Measurements from ENCODE around the gene ZNF415. TPM values are rescaled to one million over a fixed set of nuclear protein-coding genes. Genes with fewer than 3 reads are reported as not detected.
"Not testable (repeated sequence)": the region's sequence is repeated elsewhere in the genome, so short reads cannot be mapped to it uniquely, and the experiment has no call there.

The ZNF415 gene
- total RNA-seq, 4 donors from 2014 or later = 9.1 to 18.1 (median 13.4) TPM

DNA sequence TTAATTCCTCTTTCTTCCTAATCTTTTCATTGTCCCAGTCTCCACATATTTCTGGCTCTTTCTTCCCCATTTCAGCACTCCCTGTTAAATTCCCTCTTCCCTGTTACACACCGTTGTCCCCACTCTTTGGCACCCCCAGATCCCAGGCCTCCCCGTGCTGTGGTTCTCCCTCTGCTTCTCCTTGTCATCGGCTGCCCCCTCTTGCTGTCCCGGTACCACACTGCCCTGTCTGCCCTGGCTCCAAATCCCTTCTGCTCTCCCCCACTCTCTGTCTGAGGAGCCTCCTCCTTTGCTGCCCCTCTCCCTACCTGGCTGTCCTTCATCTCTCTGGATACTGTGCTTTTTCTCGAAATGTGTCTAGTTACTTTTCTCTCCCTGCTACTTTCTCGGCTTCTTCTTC lies 983 bp downstream of the ZNF415 start:
- Histone ChIP-seq H3K4me3 (peak overlapping the region; percentile 64 to 79 (median 74)), H3K27ac (replicated peaks in 1 of 4) (peak overlapping the region in 3 of 4 donors; percentile 76 to 84 (median 80)), H3K36me3 (no peaks in the 10 kb centered on the region), H3K27me3 (no peaks in the 10 kb centered on the region), H3K9me3 (no peaks in the 10 kb centered on the region), H3K4me1 (peaks cover 10 to 24% (median 21%) of the 10 kb centered on the region in 4 donors)
- intact Hi-C loops (cut with DNase I) = no loop called here
- WGBS = 36% methylated on average over 6 of the region's 6 CpGs
- TF ChIP-seq POLR2A (IDR thresholded peaks at IDR 0.05; ENCODE audit: low read depth) (no peak), POLR2AphosphoS5 (IDR thresholded peaks at IDR 0.05) (no peak), EP300 (IDR thresholded peaks at IDR 0.05) (no peak)
- TF ChIP-seq, protein P1, sequence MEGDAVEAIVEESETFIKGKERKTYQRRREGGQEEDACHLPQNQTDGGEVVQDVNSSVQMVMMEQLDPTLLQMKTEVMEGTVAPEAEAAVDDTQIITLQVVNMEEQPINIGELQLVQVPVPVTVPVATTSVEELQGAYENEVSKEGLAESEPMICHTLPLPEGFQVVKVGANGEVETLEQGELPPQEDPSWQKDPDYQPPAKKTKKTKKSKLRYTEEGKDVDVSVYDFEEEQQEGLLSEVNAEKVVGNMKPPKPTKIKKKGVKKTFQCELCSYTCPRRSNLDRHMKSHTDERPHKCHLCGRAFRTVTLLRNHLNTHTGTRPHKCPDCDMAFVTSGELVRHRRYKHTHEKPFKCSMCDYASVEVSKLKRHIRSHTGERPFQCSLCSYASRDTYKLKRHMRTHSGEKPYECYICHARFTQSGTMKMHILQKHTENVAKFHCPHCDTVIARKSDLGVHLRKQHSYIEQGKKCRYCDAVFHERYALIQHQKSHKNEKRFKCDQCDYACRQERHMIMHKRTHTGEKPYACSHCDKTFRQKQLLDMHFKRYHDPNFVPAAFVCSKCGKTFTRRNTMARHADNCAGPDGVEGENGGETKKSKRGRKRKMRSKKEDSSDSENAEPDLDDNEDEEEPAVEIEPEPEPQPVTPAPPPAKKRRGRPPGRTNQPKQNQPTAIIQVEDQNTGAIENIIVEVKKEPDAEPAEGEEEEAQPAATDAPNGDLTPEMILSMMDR (IDR thresholded peaks at IDR 0.05) = no peak
- DNase-seq (ENCODE audit: extremely low spot score) = no peak

DNA sequence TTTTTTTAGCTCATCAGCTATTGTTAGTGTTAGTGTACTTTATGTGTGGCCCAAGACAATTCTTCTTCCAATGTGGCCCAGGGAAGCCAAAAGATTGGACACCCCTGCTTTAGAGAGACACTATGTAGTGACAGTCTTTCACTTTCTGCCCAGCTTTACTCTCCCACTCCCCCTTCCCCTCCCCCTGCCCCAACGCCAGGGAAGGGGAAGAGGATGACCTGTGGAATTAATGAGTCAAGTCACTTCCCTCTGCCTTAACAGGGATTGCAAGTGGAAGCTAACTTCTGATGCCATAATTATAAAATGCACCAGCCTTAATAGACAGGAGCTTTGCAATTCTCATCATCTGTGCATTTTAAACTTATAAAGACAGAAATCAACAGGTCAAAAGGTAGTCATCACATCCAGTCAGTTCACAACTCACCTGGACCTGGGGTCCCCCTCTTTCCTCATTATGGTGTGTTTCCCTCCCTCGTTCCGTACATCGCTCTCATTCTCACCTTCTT lies 1.6 kb downstream of the ZNF415 start:
- no peak overlapping the region for H3K27ac ChIP-seq (replicated peaks in 1 of 4)
- DNase-seq (ENCODE audit: extremely low spot score) = no peak
- 81% methylated on average over 4 of the region's 4 CpGs for WGBS
- H3K9me3 ChIP-seq = no peaks in the 10 kb centered on the region
- intact Hi-C loops (cut with DNase I) = no loop called here
- no peaks in the 10 kb centered on the region for H3K36me3 ChIP-seq
- no peaks in the 10 kb centered on the region for H3K27me3 ChIP-seq
- H3K4me3 ChIP-seq = peak overlapping the region in 1 of 4 donors; percentile 64
- TF ChIP-seq EP300 (IDR thresholded peaks at IDR 0.05) (no peak), POLR2AphosphoS5 (IDR thresholded peaks at IDR 0.05) (no peak)
- TF ChIP-seq, protein P1 (IDR thresholded peaks at IDR 0.05) = no peak
- H3K4me1 ChIP-seq = peaks cover 10 to 24% (median 21%) of the 10 kb centered on the region in 4 donors

DNA sequence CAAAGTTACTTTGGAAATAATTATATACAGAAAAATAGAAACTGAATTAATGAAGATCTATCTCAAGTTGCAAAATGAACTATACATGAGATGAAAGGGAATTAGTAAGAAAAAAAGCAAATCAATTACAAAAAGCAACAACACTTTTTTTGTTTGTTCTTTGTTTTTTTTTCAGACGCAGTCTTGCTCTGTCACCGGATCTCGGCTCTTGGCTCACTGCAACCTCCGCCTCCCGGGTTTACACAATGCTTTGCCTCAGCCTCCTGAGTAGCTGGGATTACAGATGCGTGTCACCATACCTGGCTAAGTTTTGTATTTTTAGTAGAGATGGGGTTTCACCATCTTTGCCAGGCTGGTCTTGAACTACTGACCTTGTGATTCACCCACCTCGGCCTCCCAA lies 2.2 kb downstream of the ZNF415 start:
- H3K36me3 ChIP-seq = no peaks in the 10 kb centered on the region
- WGBS = 86% methylated on average over 7 of the region's 7 CpGs
- intact Hi-C loops (cut with DNase I) = no loop called here

DNA sequence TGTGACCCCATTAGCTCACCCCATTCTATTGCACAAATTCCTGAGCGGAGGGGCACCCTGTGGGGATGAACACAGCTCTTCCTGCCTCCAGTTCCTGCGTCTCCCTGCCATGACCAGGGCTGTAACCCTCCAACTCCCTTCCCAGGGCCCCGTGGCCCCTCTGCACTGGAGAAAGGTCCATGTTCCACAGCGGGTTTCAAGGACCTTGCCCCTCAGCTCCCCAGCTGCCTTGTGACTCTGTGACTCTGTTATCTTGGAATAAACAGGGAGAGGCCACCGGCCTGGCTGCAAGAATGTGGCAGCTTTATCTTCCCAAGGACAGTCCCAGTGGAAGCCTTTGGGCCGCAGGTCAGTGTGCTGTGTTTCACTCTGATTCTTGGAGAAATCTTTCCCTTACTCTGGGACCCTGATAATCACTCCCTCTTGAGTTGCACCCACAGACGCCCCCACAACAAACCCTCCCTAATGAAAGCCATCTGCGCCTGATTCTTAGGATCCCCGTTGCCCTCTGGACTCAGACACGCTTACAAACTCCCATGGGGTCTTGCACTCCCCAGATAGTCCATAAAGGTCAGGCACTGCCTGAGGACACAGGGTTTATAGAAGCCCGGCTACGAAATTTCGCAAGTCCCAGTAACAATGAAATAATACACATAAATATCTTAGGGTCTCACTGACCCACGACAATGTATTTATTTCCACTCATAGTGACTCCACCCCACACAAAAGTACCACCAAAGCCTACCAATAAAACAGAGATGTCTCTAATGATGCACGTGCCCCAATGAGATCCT lies 5.8 kb downstream of the ZNF415 start:
- peaks cover 9 to 16% (median 13%) of the 10 kb centered on the region in 4 donors for H3K4me1 ChIP-seq
- WGBS = 81% methylated on average over 9 of the region's 15 CpGs
- H3K4me3 ChIP-seq; H3K27me3 ChIP-seq; intact Hi-C loops (cut with DNase I); H3K9me3 ChIP-seq; DNase-seq (ENCODE audit: extremely low spot score); H3K27ac ChIP-seq (replicated peaks in 1 of 4): not testable (repeated sequence)
- peaks cover 0 to 18% (median 7%) of the 10 kb centered on the region in 4 donors for H3K36me3 ChIP-seq

More for the DNA sequence above, 2.2 kb downstream of the ZNF415 start:
- Histone ChIP-seq H3K4me1 (peaks cover 10 to 24% (median 21%) of the 10 kb centered on the region in 4 donors), H3K27ac (replicated peaks in 1 of 4) (no peak overlapping the region), H3K27me3 (no peaks in the 10 kb centered on the region), H3K9me3 (no peaks in the 10 kb centered on the region), H3K4me3 (no peak overlapping the region)
- DNase-seq (ENCODE audit: extremely low spot score) = no peak
- TF ChIP-seq EP300 (IDR thresholded peaks at IDR 0.05) (no peak), POLR2AphosphoS5 (IDR thresholded peaks at IDR 0.05) (no peak), POLR2A (IDR thresholded peaks at IDR 0.05; ENCODE audit: low read depth) (no peak)

DNA sequence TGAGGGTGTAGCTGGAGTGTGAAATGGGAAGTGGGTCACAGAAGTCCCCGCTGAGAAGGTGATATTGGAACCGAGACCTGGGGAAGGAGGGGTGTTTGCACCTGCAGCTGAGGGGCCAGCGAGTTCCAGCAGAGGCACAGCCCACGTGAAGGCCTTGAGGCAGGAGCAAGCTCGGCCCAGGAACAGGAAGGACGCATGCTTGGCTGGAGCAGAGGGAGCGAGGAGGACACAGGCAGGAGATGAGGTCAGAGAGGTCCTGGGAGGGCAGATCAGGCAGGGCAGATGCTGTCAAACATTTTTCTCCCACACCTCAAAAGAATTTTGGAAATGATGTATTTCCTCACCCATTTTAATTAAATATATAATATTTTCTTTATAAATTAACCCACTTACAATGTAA lies 9.3 kb downstream of the ZNF415 start:
- DNase-seq (ENCODE audit: extremely low spot score) = no peak
- no peak overlapping the region for H3K4me3 ChIP-seq
- intact Hi-C loops (cut with DNase I) = no loop called here
- WGBS = 87% methylated on average over 7 of the region's 7 CpGs
- H3K4me1 ChIP-seq = no peaks in the 10 kb centered on the region
- no peaks in the 10 kb centered on the region for H3K27me3 ChIP-seq
- no peak overlapping the region for H3K27ac ChIP-seq (replicated peaks in 1 of 4)
- peaks cover 0 to 3% (median 1%) of the 10 kb centered on the region in 4 donors for H3K9me3 ChIP-seq
- no peak for TF ChIP-seq POLR2AphosphoS5 (IDR thresholded peaks at IDR 0.05)
- TF ChIP-seq EP300 (IDR thresholded peaks at IDR 0.05) = no peak
- no peak for TF ChIP-seq POLR2A (IDR thresholded peaks at IDR 0.05; ENCODE audit: low read depth)
- TF ChIP-seq, protein P1 (IDR thresholded peaks at IDR 0.05) = no peak
- peaks cover 0 to 34% (median 15%) of the 10 kb centered on the region in 4 donors for H3K36me3 ChIP-seq

Data from esophagus muscularis mucosa (tissue), 4 donors.